Body of pancreas (tissue), 4 donors: ENCODE results near the gene PHTF2. TPM values are rescaled to one million over a fixed set of nuclear protein-coding genes. Genes with fewer than 3 reads are reported as not detected.

ENCODE experiments used
- ATAC-seq: fragments of 150-250 bp; one replicate; pipeline ENCODE4 v1.9.1; 2016
- DNase-seq, 4 donors: peaks; one replicate each; pipeline ENCODE4 v3.0.0-alpha.2; 2019
- H3K27ac ChIP-seq, 4 donors: fragments of 200-600 bp; sonication (generic); 1 replicate in 3 of 4; 2 replicates in 1 of 4; pipeline versions ENCODE4 v1.5.1 to v1.6.1; 2016 to 2019; ENCODE audit warnings: mild to moderate bottlenecking in 1 of 4, mixed read lengths in 1 of 4, moderate library complexity in 1 of 4
- H3K27me3 ChIP-seq, 2 donors: fragments of 200-600 bp; sonication (generic); one replicate each; pipeline ENCODE4 v1.6.0; 2016; ENCODE audit warnings: mild to moderate bottlenecking in 1 of 2
- H3K36me3 ChIP-seq, 2 donors: fragments of 200-600 bp; sonication (generic); replicated peaks in 1 of 2; 2 replicates each; pipeline ENCODE4 v1.5.1; 2016; ENCODE audit warnings: low read depth in 2 of 2; ENCODE audit not compliant: insufficient read depth in 1 of 2
- H3K4me1 ChIP-seq: fragments of 200-600 bp; sonication (generic); one replicate; pipeline ENCODE4 v1.6.0; 2016
- H3K4me3 ChIP-seq, 2 donors: fragments of 200-600 bp; sonication (generic); 1 replicate in 1 of 2; 2 replicates in 1 of 2; pipeline ENCODE4 v1.5.1; 2016 to 2019
- H3K9me3 ChIP-seq, 3 donors: fragments of 200-600 bp; sonication (generic); 1 replicate in 2 of 3; 2 replicates in 1 of 3; pipeline ENCODE4 v1.5.1; 2016
- POLR2A ChIP-seq, 3 donors: fragments of 450-650 bp; IDR thresholded peaks; one replicate each; pipeline ENCODE4 v1.6.1; 2016; ENCODE audit warnings: antibody characterized with exemption in 3 of 3, mild to moderate bottlenecking in 2 of 3
- WGBS, 2 donors: methylation state at CpG; one replicate each; pipeline ENCODE4 v1.1.5; 2017; 5-methylcytosine and 5-hydroxymethylcytosine counted together
- intact Hi-C: fragments of 100-400 bp; cut with DNase I; formaldehyde crosslinking; loops from one replicate; pipeline ENCODE4 v1.15.1; 2023
- total RNA-seq, 2 donors: library from RNA; depleted of rRNA; stranded (reverse); fragments of >200 nt; gene quantifications; one replicate each; pipeline ENCODE4 v1.1.0, GENCODE V29; 2016
- TF ChIP-seq, protein P1 (sequence below), 7 experiments: fragments of 450-650 bp in 4 of 7; fragments of 200-600 bp in 3 of 7; sonication (generic) in 3 of 7; IDR thresholded peaks; one replicate each; pipeline ENCODE4 v1.5.1; 2016 to 2019; ENCODE audit warnings: antibody characterized with exemption in 7 of 7

The PHTF2 gene
- total RNA-seq, 2 donors from 2014 or later = 7.9 to 9.6 TPM

DNA sequence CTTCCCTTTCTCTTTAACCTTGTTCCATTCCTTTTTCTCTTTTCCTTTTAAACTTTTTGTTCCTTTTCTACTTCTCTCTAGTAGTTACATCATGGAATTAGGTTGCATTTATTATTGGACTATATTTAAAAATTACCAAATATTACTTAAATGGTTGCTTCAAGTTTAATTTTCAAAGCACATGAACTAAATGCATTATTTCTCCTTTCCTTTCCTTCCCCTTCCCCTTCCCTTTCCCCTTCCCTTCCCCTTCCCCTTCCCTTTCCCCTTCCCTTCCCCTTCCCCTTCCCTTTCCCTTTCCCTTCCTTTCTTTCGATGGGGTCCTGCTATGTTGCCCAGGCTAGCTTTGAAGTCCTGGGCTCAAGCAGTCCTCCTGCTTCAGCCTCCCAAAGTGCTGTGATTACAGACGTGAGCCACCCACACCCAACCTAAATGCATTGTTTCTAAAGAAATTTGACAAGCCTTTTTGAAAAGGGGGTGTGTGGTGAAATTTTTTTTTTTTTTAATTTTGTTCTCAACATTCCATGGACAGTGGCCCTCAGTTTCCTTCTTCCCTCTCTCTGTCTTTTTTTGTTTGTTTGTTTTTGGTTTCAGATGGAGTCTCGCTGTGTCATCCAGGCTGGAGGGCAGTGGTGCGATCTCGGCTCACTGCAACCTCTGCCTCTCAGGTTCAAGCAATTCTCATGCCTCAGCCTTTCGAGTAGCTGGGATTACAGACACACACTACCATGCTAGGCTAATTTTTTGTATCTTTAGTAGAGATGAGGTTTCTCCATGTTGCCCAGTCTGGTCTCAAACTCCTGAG lies 31.6 kb upstream of the PHTF2 start:
- 95% methylated on average over 6 of the region's 6 CpGs for WGBS, 2 donors
- Histone ChIP-seq H3K4me3 (no peak overlapping the region), H3K27ac (peak overlapping the region in 1 of 4 donors; percentile 46), H3K36me3 (no peaks in the 10 kb centered on the region), H3K27me3 (no peaks in the 10 kb centered on the region), H3K9me3 (no peaks in the 10 kb centered on the region), H3K4me1 (peaks cover 30% of the 10 kb centered on the region)
- TF ChIP-seq, protein P1, sequence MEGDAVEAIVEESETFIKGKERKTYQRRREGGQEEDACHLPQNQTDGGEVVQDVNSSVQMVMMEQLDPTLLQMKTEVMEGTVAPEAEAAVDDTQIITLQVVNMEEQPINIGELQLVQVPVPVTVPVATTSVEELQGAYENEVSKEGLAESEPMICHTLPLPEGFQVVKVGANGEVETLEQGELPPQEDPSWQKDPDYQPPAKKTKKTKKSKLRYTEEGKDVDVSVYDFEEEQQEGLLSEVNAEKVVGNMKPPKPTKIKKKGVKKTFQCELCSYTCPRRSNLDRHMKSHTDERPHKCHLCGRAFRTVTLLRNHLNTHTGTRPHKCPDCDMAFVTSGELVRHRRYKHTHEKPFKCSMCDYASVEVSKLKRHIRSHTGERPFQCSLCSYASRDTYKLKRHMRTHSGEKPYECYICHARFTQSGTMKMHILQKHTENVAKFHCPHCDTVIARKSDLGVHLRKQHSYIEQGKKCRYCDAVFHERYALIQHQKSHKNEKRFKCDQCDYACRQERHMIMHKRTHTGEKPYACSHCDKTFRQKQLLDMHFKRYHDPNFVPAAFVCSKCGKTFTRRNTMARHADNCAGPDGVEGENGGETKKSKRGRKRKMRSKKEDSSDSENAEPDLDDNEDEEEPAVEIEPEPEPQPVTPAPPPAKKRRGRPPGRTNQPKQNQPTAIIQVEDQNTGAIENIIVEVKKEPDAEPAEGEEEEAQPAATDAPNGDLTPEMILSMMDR (IDR thresholded peaks at IDR 0.05) = no peak
- TF ChIP-seq POLR2A (IDR thresholded peaks at IDR 0.05) = no peak
- DNase-seq = no peak
- ATAC-seq = no peak
- intact Hi-C loops = no loop called here

DNA sequence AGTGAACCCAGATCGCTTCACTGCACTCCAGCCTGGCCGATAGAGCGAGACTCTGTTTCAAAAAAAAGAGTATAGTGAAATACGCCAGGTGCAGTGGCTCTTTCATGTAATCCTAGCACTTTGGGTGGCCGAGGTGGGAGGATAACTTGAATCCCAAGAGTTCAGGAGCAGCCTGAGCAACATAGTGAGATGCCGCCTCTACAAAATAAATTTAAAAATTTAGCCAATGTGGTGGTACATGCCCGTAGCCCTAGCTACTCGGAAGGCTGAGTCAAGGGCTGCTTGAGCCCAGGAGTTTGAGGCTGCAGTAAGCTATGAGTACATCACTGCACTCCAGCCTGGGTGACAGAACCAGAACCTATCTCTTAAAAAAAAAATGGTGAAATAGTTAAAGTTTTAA lies 28.3 kb upstream of the PHTF2 start:
- no peaks in the 10 kb centered on the region for H3K9me3 ChIP-seq
- H3K4me3 ChIP-seq = no peak overlapping the region
- TF ChIP-seq, protein P1 (IDR thresholded peaks at IDR 0.05) = no peak
- no peak for TF ChIP-seq POLR2A (IDR thresholded peaks at IDR 0.05)
- no peak overlapping the region for H3K27ac ChIP-seq
- WGBS, 2 donors = 90 to 98% methylated on average over 8 of the region's 8 CpGs
- no peaks in the 10 kb centered on the region for H3K27me3 ChIP-seq
- H3K36me3 ChIP-seq = peaks cover 0 to 3% of the 10 kb centered on the region in 2 donors
- peaks cover 15% of the 10 kb centered on the region for H3K4me1 ChIP-seq
- DNase-seq (no peak), ATAC-seq (no peak)
- intact Hi-C loops = no loop called here

DNA sequence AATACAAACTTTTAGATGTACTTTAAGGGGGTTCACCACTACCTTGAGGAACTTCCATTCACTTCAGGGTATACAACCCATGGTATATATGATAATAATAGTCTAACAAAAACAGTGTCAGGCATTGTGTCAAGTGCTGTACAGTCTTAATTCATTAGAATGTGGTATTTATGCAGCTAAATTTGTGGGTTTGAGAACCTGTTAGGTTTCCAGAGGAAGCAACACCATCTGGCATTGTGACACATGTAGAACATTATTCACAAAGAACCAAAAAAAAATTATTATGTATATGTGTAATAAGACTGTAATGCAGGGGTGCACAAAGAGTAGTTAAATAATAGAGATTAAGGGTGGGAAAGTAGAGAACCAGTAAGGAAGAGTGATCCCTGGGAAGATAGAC lies 26.7 kb upstream of the PHTF2 start:
- DNase-seq (no peak), ATAC-seq (no peak)
- Histone ChIP-seq H3K4me3 (no peak overlapping the region), H3K27ac (no peak overlapping the region), H3K27me3 (no peaks in the 10 kb centered on the region), H3K4me1 (peaks cover 5% of the 10 kb centered on the region), H3K9me3 (no peaks in the 10 kb centered on the region), H3K36me3 (peaks cover 0 to 3% of the 10 kb centered on the region in 2 donors)
- intact Hi-C loops = no loop called here
- TF ChIP-seq, protein P1 (IDR thresholded peaks at IDR 0.05) = no peak
- TF ChIP-seq POLR2A (IDR thresholded peaks at IDR 0.05) = no peak

DNA sequence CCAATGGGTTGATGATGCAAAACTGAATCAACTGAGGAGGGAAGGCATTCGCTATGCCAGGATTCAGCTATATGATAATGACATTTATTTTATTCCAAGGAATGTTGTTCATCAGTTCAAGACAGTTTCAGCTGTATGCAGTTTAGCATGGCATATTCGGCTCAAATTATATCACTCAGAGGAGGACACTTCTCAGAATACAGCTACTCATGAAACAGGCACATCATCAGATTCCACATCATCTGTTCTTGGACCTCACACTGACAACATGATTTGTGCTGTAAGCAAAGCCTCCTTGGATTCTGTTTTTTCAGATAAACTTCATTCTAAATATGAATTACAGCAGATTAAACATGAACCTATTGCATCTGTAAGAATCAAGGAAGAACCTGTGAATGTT lies 20.0 kb upstream of the PHTF2 start:
- ATAC-seq (no peak), DNase-seq (no peak)
- no peak overlapping the region for H3K27ac ChIP-seq
- intact Hi-C loops = no loop called here
- no peaks in the 10 kb centered on the region for H3K27me3 ChIP-seq
- H3K36me3 ChIP-seq = peaks cover 0 to 6% of the 10 kb centered on the region in 2 donors
- no peak for TF ChIP-seq POLR2A (IDR thresholded peaks at IDR 0.05)
- TF ChIP-seq, protein P1 (IDR thresholded peaks at IDR 0.05) = no peak
- WGBS, 2 donors = 81 to 92% methylated on average over 2 of the region's 2 CpGs
- peaks cover 19% of the 10 kb centered on the region for H3K4me1 ChIP-seq
- no peaks in the 10 kb centered on the region for H3K9me3 ChIP-seq
- H3K4me3 ChIP-seq = no peak overlapping the region

DNA sequence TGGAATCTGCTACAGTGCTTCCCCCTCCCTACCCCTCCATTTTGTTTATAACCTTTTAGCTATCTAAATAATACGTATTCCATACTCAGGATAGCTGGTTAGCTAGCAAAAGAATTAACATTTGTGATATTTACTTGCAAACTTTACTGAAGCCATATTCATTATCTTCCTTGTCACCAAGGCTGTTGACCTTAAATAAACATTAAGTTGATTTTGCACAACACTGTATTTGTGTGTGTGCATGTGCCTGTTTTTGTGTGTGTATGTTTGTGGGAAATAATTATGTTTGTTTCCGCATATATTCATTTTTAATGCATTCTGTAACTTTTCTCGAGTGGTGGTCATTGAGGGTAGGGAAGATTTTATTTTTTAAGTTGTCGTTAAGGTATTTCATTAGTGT lies 16.2 kb upstream of the PHTF2 start:
- ATAC-seq (no peak), DNase-seq (no peak)
- TF ChIP-seq POLR2A (IDR thresholded peaks at IDR 0.05) = no peak
- TF ChIP-seq, protein P1 (IDR thresholded peaks at IDR 0.05) = no peak
- WGBS, 2 donors = 75 to 79% methylated on average over 4 of the region's 4 CpGs
- intact Hi-C loops = no loop called here
- no peaks in the 10 kb centered on the region for H3K27me3 ChIP-seq
- H3K4me1 ChIP-seq = peaks cover 19% of the 10 kb centered on the region
- no peak overlapping the region for H3K4me3 ChIP-seq
- H3K36me3 ChIP-seq = peaks cover 0 to 6% of the 10 kb centered on the region in 2 donors
- H3K27ac ChIP-seq = no peak overlapping the region
- no peaks in the 10 kb centered on the region for H3K9me3 ChIP-seq
